H1 (cell line): ENCODE results near the gene EGFR. TPM values are rescaled to one million over a fixed set of nuclear protein-coding genes. Genes with fewer than 3 reads are reported as not detected.

Experiments used
- CTCF ChIA-PET: fragments of 300-600 bp; sonication (Branson Sonifier 250); formaldehyde crosslinking; loops from one replicate; lab custom pipeline; 2021; ENCODE audit not compliant: partially characterized antibody; lab: Charles Lee
- POLR2A ChIA-PET: fragments of 300-600 bp; sonication (Branson Sonifier 250); formaldehyde crosslinking; loops from one replicate; lab custom pipeline; 2021; ENCODE audit warnings: inconsistent platforms; ENCODE audit not compliant: partially characterized antibody; lab: Charles Lee
- DNase-seq, 2 experiments: peaks; one replicate each; pipeline versions ENCODE4 v3.0.0 to v3.0.0-alpha.2; 2010 to 2022; ENCODE audit warnings: low spot score in 2 of 2, low read depth in 1 of 2, mixed read lengths in 1 of 2
- FAIRE-seq: peaks from 2 replicates; lab custom pipeline; 2011; peaks lifted over from hg19 to GRCh38; lab: Jason Lieb, UNC
- H2AFZ ChIP-seq: 2 replicates; pipeline ENCODE4 v1.8.1; 2012; ENCODE audit warnings: low read length, inconsistent platforms
- H2AK5ac ChIP-seq: 2 replicates; pipeline ENCODE4 v1.6.1; 2013; ENCODE audit warnings: low read depth, low read length
- H2BK120ac ChIP-seq: replicated peaks from 2 replicates; pipeline ENCODE3; 2013; ENCODE audit warnings: low read depth, low read length, inconsistent platforms
- H2BK12ac ChIP-seq: 2 replicates; pipeline ENCODE4 v1.6.1; 2013; ENCODE audit warnings: low read depth, low read length
- H2BK15ac ChIP-seq: 2 replicates; pipeline ENCODE4 v1.6.1; 2013; ENCODE audit warnings: low read length
- H2BK20ac ChIP-seq: 2 replicates; pipeline ENCODE4 v1.6.1; 2013; ENCODE audit warnings: low read length
- H2BK5ac ChIP-seq: 2 replicates; pipeline ENCODE4 v1.6.1; 2013; ENCODE audit warnings: low read depth, low read length
- H3K14ac ChIP-seq: 2 replicates; pipeline ENCODE4 v1.6.1; 2013; ENCODE audit warnings: inconsistent platforms; ENCODE audit not compliant: insufficient read length
- H3K18ac ChIP-seq: 2 replicates; pipeline ENCODE4 v1.6.1; 2013; ENCODE audit warnings: low read length; ENCODE audit errors: extremely low read depth
- H3K23ac ChIP-seq: 2 replicates; pipeline ENCODE4 v1.6.1; 2013; ENCODE audit warnings: inconsistent platforms; ENCODE audit not compliant: insufficient read length
- H3K23me2 ChIP-seq: 2 replicates; pipeline ENCODE4 v1.6.1; 2013; ENCODE audit warnings: low read depth, low read length
- H3K27ac ChIP-seq: 2 replicates; pipeline ENCODE4 v1.6.1; 2011; ENCODE audit warnings: low read depth, low read length, inconsistent platforms
- H3K27me3 ChIP-seq, 4 experiments: replicated peaks in 1 of 4; 1 replicate in 1 of 4; 2 replicates in 3 of 4; pipeline versions ENCODE4 v1.6.1 to v1.8.1; 2011 to 2013; ENCODE audit warnings: low read length in 3 of 4, mild to moderate bottlenecking in 3 of 4, inconsistent platforms in 2 of 4, mixed read lengths in 2 of 4, moderate library complexity in 1 of 4; ENCODE audit not compliant: control insufficient read depth in 3 of 4, insufficient read depth in 3 of 4; ENCODE audit errors: extremely low read depth in 1 of 4
- H3K36me3 ChIP-seq, 4 experiments: 2 replicates each; pipeline versions ENCODE4 v1.6.1 to v1.8.1; 2011 to 2013; ENCODE audit warnings: mild to moderate bottlenecking in 4 of 4, low read length in 3 of 4, moderate library complexity in 2 of 4, control low read depth in 1 of 4, inconsistent platforms in 1 of 4; ENCODE audit not compliant: insufficient read depth in 4 of 4, control insufficient read depth in 2 of 4
- H3K4ac ChIP-seq: replicated peaks from 2 replicates; pipeline ENCODE3; 2013; ENCODE audit warnings: low read length, low read depth, mixed read lengths, inconsistent platforms; ENCODE audit not compliant: insufficient read length
- H3K4me1 ChIP-seq, 4 experiments: replicated peaks in 1 of 4; 1 replicate in 1 of 4; 2 replicates in 3 of 4; pipeline versions ENCODE4 v1.6.1 to v1.8.1; 2011 to 2013; ENCODE audit warnings: low read length in 3 of 4, inconsistent platforms in 2 of 4, mixed read lengths in 1 of 4; ENCODE audit not compliant: insufficient read depth in 4 of 4, control insufficient read depth in 3 of 4
- H3K4me2 ChIP-seq, 2 experiments: 2 replicates each; pipeline versions ENCODE4 v1.6.1 to v1.8.1; 2011 to 2013; ENCODE audit warnings: low read depth in 2 of 2, low read length in 2 of 2, control low read depth in 1 of 2, inconsistent platforms in 1 of 2, mild to moderate bottlenecking in 1 of 2; ENCODE audit not compliant: insufficient read depth in 1 of 2
- H3K4me3 ChIP-seq, 4 experiments: fragments of 200-600, 300-600 bp in 1 of 4; sonication (generic), shearing (Covaris generic), sonication (Bioruptor Twin) in 1 of 4; 2 replicates each; pipeline versions ENCODE4 v1.5.1 to v1.8.1; 2011 to 2016; ENCODE audit warnings: low read length in 4 of 4, low read depth in 3 of 4, control low read depth in 2 of 4, inconsistent platforms in 2 of 4, mild to moderate bottlenecking in 2 of 4, mixed read lengths in 1 of 4, moderate library complexity in 1 of 4; ENCODE audit not compliant: insufficient read depth in 2 of 4; ENCODE audit errors: extremely low read depth in 1 of 4
- H3K56ac ChIP-seq: replicated peaks from 2 replicates; pipeline ENCODE3; 2013; ENCODE audit warnings: low read depth, mild to moderate bottlenecking, mixed read lengths, low read length, inconsistent platforms; ENCODE audit not compliant: insufficient read length
- H3K79me1 ChIP-seq: 2 replicates; pipeline ENCODE4 v1.6.1; 2013; ENCODE audit warnings: low read depth, low read length, control low read depth
- H3K79me2 ChIP-seq, 2 experiments: 2 replicates each; pipeline versions ENCODE4 v1.6.1 to v1.8.1; 2012 to 2013; ENCODE audit warnings: low read length in 2 of 2, mild to moderate bottlenecking in 2 of 2, inconsistent platforms in 1 of 2; ENCODE audit not compliant: insufficient read depth in 2 of 2, control insufficient read depth in 1 of 2
- H3K9ac ChIP-seq, 4 experiments: replicated peaks in 1 of 4; 1 replicate in 1 of 4; 2 replicates in 3 of 4; pipeline versions ENCODE4 v1.6.1 to v1.8.1; 2011 to 2013; ENCODE audit warnings: low read depth in 3 of 4, low read length in 3 of 4, control low read depth in 2 of 4, mild to moderate bottlenecking in 2 of 4, moderate library complexity in 2 of 4, inconsistent platforms in 1 of 4; ENCODE audit errors: extremely low read depth in 1 of 4
- H3K9me3 ChIP-seq, 2 experiments: 2 replicates each; pipeline versions ENCODE4 v1.6.1 to v1.8.1; 2012 to 2013; ENCODE audit warnings: mild to moderate bottlenecking in 2 of 2, moderate library complexity in 2 of 2, control low read depth in 1 of 2, inconsistent platforms in 1 of 2, low read depth in 1 of 2, low read length in 1 of 2, mixed read lengths in 1 of 2; ENCODE audit not compliant: insufficient read depth in 2 of 2
- H4K20me1 ChIP-seq, 2 experiments: replicated peaks in 1 of 2; 2 replicates each; pipeline versions ENCODE3 to v1.8.1; 2011 to 2013; ENCODE audit warnings: inconsistent platforms in 2 of 2, low read length in 2 of 2, mild to moderate bottlenecking in 1 of 2; ENCODE audit not compliant: insufficient read depth in 2 of 2, control insufficient read depth in 1 of 2
- H4K5ac ChIP-seq: 2 replicates; pipeline ENCODE4 v1.6.1; 2013; ENCODE audit warnings: low read length, low read depth, mixed read lengths, inconsistent platforms; ENCODE audit not compliant: insufficient read length
- H4K8ac ChIP-seq: 2 replicates; pipeline ENCODE4 v1.8.0; 2013; ENCODE audit warnings: mild to moderate bottlenecking, moderate library complexity, low read length, inconsistent platforms; ENCODE audit not compliant: insufficient read depth; ENCODE audit errors: extremely low read depth
- H4K91ac ChIP-seq: replicated peaks from 2 replicates; pipeline ENCODE3; 2013; ENCODE audit warnings: low read length, mixed read lengths, inconsistent platforms; ENCODE audit not compliant: insufficient read length
- CHD1 ChIP-seq: IDR thresholded peaks from 2 replicates; pipeline ENCODE4 v1.6.1; 2012; ENCODE audit warnings: low read depth, low read length, improper control_type of control experiment
- CTBP2 ChIP-seq: IDR thresholded peaks from 2 replicates; pipeline ENCODE4 v1.7.0; 2011; ENCODE audit warnings: borderline replicate concordance, mild to moderate bottlenecking, moderate library complexity, mixed read lengths, low read length; ENCODE audit not compliant: insufficient read depth, insufficient read length
- CTCF ChIP-seq, 3 experiments: IDR thresholded peaks; 1 replicate in 2 of 3; 2 replicates in 1 of 3; pipeline versions ENCODE4 v1.5.1 to v1.6.1; 2011; ENCODE audit warnings: low read length in 3 of 3, mild to moderate bottlenecking in 3 of 3, inconsistent platforms in 2 of 3, low read depth in 1 of 3, moderate library complexity in 1 of 3; ENCODE audit not compliant: insufficient read depth in 1 of 3; ENCODE audit errors: control extremely low read depth in 1 of 3
- E2F6 ChIP-seq: IDR thresholded peaks from 2 replicates; pipeline ENCODE4 v1.6.1; 2012; ENCODE audit warnings: inconsistent platforms
- GABPA ChIP-seq: IDR thresholded peaks from 2 replicates; pipeline ENCODE4 v1.6.1; 2011; ENCODE audit warnings: mild to moderate bottlenecking, low read length, moderate library complexity, borderline replicate concordance; ENCODE audit not compliant: insufficient read depth
- HDAC6 ChIP-seq: IDR thresholded peaks from one replicate; pipeline ENCODE4 v1.7.1; 2012; ENCODE audit warnings: low read depth, mild to moderate bottlenecking, inconsistent platforms, low read length, moderate library complexity
- KDM1A ChIP-seq: fragments of 200-600, 300-600 bp; sonication (generic); IDR thresholded peaks from 2 replicates; pipeline ENCODE4 v1.7.1; 2016; ENCODE audit warnings: mild to moderate bottlenecking, low read length, borderline replicate concordance
- KDM4A ChIP-seq: IDR thresholded peaks from one replicate; pipeline ENCODE4 v1.7.1; 2012; ENCODE audit warnings: low read depth, mild to moderate bottlenecking, moderate library complexity, low read length, inconsistent platforms; ENCODE audit not compliant: severe bottlenecking
- RXRA ChIP-seq: IDR thresholded peaks from 2 replicates; pipeline ENCODE4 v1.6.1; 2011; ENCODE audit warnings: low read depth, mild to moderate bottlenecking, low read length, moderate library complexity; ENCODE audit not compliant: insufficient read depth
- SIN3A ChIP-seq, 2 experiments: IDR thresholded peaks in 1 of 2; conservative IDR thresholded peaks in 1 of 2; 2 replicates each; pipeline ENCODE4 v1.6.1; 2011 to 2012; ENCODE audit warnings: low read length in 2 of 2, improper control_type of control experiment in 1 of 2, low read depth in 1 of 2, mild to moderate bottlenecking in 1 of 2
- WGBS, 2 experiments: shearing (Covaris generic) in 1 of 2; methylation state at CpG; one replicate each; pipeline versions ENCODE4 v1.1.6 to v1.1.7; 2013 to 2015; ENCODE audit warnings: low lambda C conversion rate in 2 of 2, mixed read lengths in 2 of 2, inconsistent platforms in 1 of 2, low coverage in 1 of 2, missing lambda C conversion rate in 1 of 2; ENCODE audit not compliant: insufficient replicate concordance in 2 of 2, insufficient coverage in 1 of 2, insufficient read length in 1 of 2; ENCODE audit errors: extremely low coverage in 1 of 2, missing lambda C conversion rate in 1 of 2; 5-methylcytosine and 5-hydroxymethylcytosine counted together
- polyA plus RNA-seq, 7 experiments: library from polyadenylated mRNA; depleted of rRNA in 3 of 7; stranded (reverse) in 5 of 7; unstranded in 2 of 7; fragments of >200 nt in 5 of 7; fragments of 200-250 nt in 2 of 7; gene quantifications; 1 replicate in 5 of 7; 2 replicates in 1 of 7; 4 replicates in 1 of 7; pipeline versions ENCODE4 v1.2.1 to v1.2.3, GENCODE V29; 2011 to 2013; ENCODE audit warnings: missing spikeins in 2 of 7, mixed read lengths in 2 of 7
- total RNA-seq: library from RNA; stranded (reverse); fragmentation: NEBNext Ultra II Directional; extraction: Animal tissue kit (Norgen Biotek cat#: 25700); gene quantifications from 2 replicates; pipeline ENCODE4 v1.2.1, GENCODE V29; 2021

EGFR gene
- total and polyA plus RNA-seq, 2 of the 8 experiments (the other 6 are each of a cell fraction or from before 2014, with no cell fraction given), result 1.9 to 5.8 TPM

GRCh38 chr7:54988516-54988915 is 30.3 kb upstream of the EGFR start:
- no peaks in the 10 kb centered on the region for H3K79me1 ChIP-seq
- H2BK120ac ChIP-seq, result no peak overlapping the region
- H4K5ac ChIP-seq, result no peak overlapping the region
- CTCF ChIA-PET, result interaction anchor here (1.1 kb wide), 1 partner anchor 215 kb away, joined by 3 read pairs; no protein-coding TSS in a partner anchor
- no peaks in the 10 kb centered on the region for H4K20me1 ChIP-seq
- no peak overlapping the region for H3K18ac ChIP-seq
- H4K8ac ChIP-seq, result no peak overlapping the region
- no peaks in the 10 kb centered on the region for H3K36me3 ChIP-seq
- H3K9me3 ChIP-seq, result no peaks in the 10 kb centered on the region
- no peak overlapping the region for H2AFZ ChIP-seq
- FAIRE-seq (no peak), DNase-seq (no peak)
- H3K23ac ChIP-seq, result no peak overlapping the region
- POLR2A ChIA-PET, result no interaction called here
- no peak overlapping the region for H3K4ac ChIP-seq
- no peak overlapping the region for H2BK12ac ChIP-seq
- no peaks in the 10 kb centered on the region for H3K23me2 ChIP-seq
- no peaks in the 10 kb centered on the region for H3K4me1 ChIP-seq
- WGBS, 2 experiments, result 94% methylated on average over 2 of the region's 2 CpGs; no CpG with 5 or more reads in 1 of the 2 experiments
- no peak overlapping the region for H3K14ac ChIP-seq
- no peak overlapping the region for H2BK5ac ChIP-seq
- no peak overlapping the region for H3K4me3 ChIP-seq
- no peak overlapping the region for H2BK20ac ChIP-seq
- H2BK15ac ChIP-seq, result no peak overlapping the region
- no peak overlapping the region for H3K4me2 ChIP-seq
- no peaks in the 10 kb centered on the region for H3K79me2 ChIP-seq
- peaks cover 0 to 1% (median 0%) of the 10 kb centered on the region in 4 experiments; a peak in 1 of 7 replicates for H3K27me3 ChIP-seq
- no peak overlapping the region for H2AK5ac ChIP-seq
- H3K27ac ChIP-seq, result no peak overlapping the region
- H3K56ac ChIP-seq, result no peak overlapping the region
- H3K9ac ChIP-seq, result no peak overlapping the region
- H4K91ac ChIP-seq, result no peak overlapping the region
- TF ChIP-seq RXRA, result no peak
- no peak for TF ChIP-seq GABPA
- TF ChIP-seq KDM4A, result no peak
- TF ChIP-seq SIN3A (conservative IDR thresholded peaks at IDR 0.05 in 1 of 2, IDR thresholded peaks at IDR 0.05 in 1 of 2; ENCODE audit: low read depth in 1 of 2, low read length in 2 of 2), result no peak
- TF ChIP-seq E2F6, result no peak
- no peak for TF ChIP-seq HDAC6
- TF ChIP-seq CTBP2, result no peak
- no peak for TF ChIP-seq CHD1
- no peak for TF ChIP-seq KDM1A
- TF ChIP-seq CTCF (IDR thresholded peaks at IDR 0.05; ENCODE audit: control extremely low read depth in 1 of 3, insufficient read depth in 1 of 3, low read depth in 1 of 3, low read length in 3 of 3), result no peak
